Fibroblast of peridontal ligament (primary cell): Measurements from ENCODE around the gene FNIP1.

ENCODE experiments used
- DNase-seq: peaks from one replicate; pipeline ENCODE4 v3.0.0-alpha.2; 2010; ENCODE audit errors: extremely low read depth

FNIP1 gene

GRCh38 chr5:131607903-131608540, 188.8 kb downstream of the FNIP1 start:
- DNase-seq: peak; percentile 31

- no peak for DNase-seq
Measured at GRCh38 chr5:131607418-131607817, 189.4 kb downstream of the FNIP1 start.

GRCh38 chr5:131605086-131605485, 191.7 kb downstream of the FNIP1 start:
- DNase-seq: no peak

- DNase-seq: no peak
Measured at GRCh38 chr5:131595088-131596033, 201.5 kb downstream of the FNIP1 start.

GRCh38 chr5:131593921-131594320, 202.9 kb downstream of the FNIP1 start:
- peak; percentile 43 for DNase-seq

GRCh38 chr5:131593436-131593835, 203.4 kb downstream of the FNIP1 start:
- DNase-seq: peak; percentile 51
